Sigmoid colon (tissue), 7 donors: ENCODE measurements around the gene STX12. TPM values are rescaled to one million over a fixed set of nuclear protein-coding genes. Genes with fewer than 3 reads are reported as not detected.
A peak's percentile ranks its signal among the peaks of the same experiment; 100 is the strongest.

ENCODE experiments used
- DNase-seq: peaks from one replicate; pipeline ENCODE4 v3.0.0-alpha.2; 2019
- H3K27ac ChIP-seq, 4 donors: fragments of 200-600 bp; sonication (generic); one replicate each; pipeline ENCODE4 v1.5.1; 2016 to 2019; ENCODE audit warnings: mild to moderate bottlenecking in 1 of 4
- H3K27me3 ChIP-seq, 3 donors: fragments of 200-600 bp; sonication (generic); one replicate each; pipeline ENCODE4 v1.5.1; 2019; ENCODE audit warnings: mild to moderate bottlenecking in 1 of 3
- H3K36me3 ChIP-seq, 4 donors: fragments of 200-600 bp; sonication (generic); one replicate each; pipeline ENCODE4 v1.5.1; 2016 to 2019
- H3K4me1 ChIP-seq, 4 donors: fragments of 200-600 bp; sonication (generic); one replicate each; pipeline ENCODE4 v1.5.1; 2017 to 2019
- H3K4me3 ChIP-seq, 4 donors: fragments of 200-600 bp; sonication (generic); one replicate each; pipeline ENCODE4 v1.5.1; 2017 to 2019; ENCODE audit warnings: mild to moderate bottlenecking in 2 of 4, moderate library complexity in 1 of 4
- H3K9me3 ChIP-seq, 4 donors: fragments of 200-600 bp in 3 of 4; sonication (generic) in 3 of 4; one replicate each; pipeline versions ENCODE4 v1.5.1 to v1.6.1; 2013 to 2019
- CTCF ChIP-seq, 4 experiments: fragments of 450-650 bp in 3 of 4; fragments of 200-600 bp in 1 of 4; IDR thresholded peaks; one replicate each; pipeline ENCODE4 v1.5.1; 2016 to 2019; ENCODE audit warnings: antibody characterized with exemption in 4 of 4, mild to moderate bottlenecking in 3 of 4, moderate library complexity in 2 of 4
- EP300 ChIP-seq, 4 donors: sonication (generic); formaldehyde crosslinking; IDR thresholded peaks; one replicate each; pipeline ENCODE4 v1.6.1; 2017; ENCODE audit warnings: antibody characterized with exemption in 4 of 4
- POLR2A ChIP-seq, 2 donors: fragments of 450-650 bp; IDR thresholded peaks; one replicate each; pipeline ENCODE4 v1.6.1; 2016; ENCODE audit warnings: antibody characterized with exemption in 2 of 2, mild to moderate bottlenecking in 2 of 2, moderate library complexity in 2 of 2
- POLR2AphosphoS5 ChIP-seq, 4 donors: sonication (generic); formaldehyde crosslinking; IDR thresholded peaks; one replicate each; pipeline ENCODE4 v1.6.1; 2017; ENCODE audit warnings: antibody characterized with exemption in 4 of 4
- WGBS, 2 donors: extraction: QIAGEN DNeasy Blood & Tissue Kit; methylation state at CpG; one replicate each; pipeline ENCODE4 v1.1.7; 2013; 5-methylcytosine and 5-hydroxymethylcytosine counted together
- intact Hi-C: fragments of 100-400 bp; cut with DNase I; formaldehyde crosslinking; loops from one replicate; pipeline ENCODE4 v1.15.1; 2023
- polyA plus RNA-seq, 3 donors: library from polyadenylated mRNA; stranded (reverse); fragments of 200-250 nt; gene quantifications; one replicate each; pipeline ENCODE4 v1.2.3, GENCODE V29; 2013
- total RNA-seq, 4 donors: library from RNA; depleted of rRNA; stranded (reverse); fragments of >200 nt; gene quantifications; one replicate each; pipeline ENCODE4 v1.1.0, GENCODE V29; 2016
- donor health status: healthy with polysubstance abuse.
- donor health status: Bipolar disorder and iron deficiency.
- donor health status: healthy.

The STX12 gene
- total and polyA plus RNA-seq, 7 donors = 38.5 to 78.6 (median 54.2) TPM

DNA sequence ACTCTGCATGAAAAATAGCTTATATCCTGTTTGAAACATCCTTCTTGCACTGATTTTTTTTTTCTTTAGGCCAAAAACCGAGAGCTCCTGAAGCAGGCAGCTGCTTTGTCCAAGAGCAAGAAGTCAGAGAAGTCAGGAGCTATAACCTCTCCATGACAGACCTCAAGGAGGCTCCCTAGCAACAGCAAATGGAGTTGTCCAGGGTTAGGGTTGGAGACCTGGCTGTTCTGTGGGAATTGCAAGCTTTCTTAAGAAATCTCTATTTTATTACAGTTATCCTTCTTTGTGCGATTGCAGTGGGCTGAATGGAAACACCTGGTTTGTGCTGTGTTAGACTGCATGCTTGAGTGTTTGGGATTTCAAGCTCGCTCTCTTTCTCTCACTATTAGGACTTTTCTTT, 12.6 kb upstream of the STX12 start:
- DNase-seq = no peak
- peaks cover 0 to 70% (median 26%) of the 10 kb centered on the region in 4 donors for H3K36me3 ChIP-seq

DNA sequence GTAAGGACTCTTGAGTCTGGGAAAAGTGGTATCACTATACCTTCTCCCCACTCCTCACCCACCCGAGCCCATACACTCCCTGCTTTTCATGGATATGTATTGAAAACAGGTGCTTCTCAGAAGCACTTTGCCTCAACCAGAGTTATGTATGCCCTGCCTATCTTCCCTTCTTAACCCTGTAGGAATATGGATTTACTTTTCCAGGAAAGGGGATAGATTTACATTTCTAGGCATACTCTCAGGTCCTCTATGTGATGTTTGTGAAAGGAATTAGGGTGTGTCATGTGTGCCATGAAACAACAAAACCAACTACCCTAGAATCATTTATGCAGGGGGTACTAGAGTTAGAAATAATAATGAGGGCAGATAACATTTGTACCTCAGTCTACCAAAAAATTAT, 11.0 kb upstream of the STX12 start:
- no peak for DNase-seq
- no peak for TF ChIP-seq EP300 (IDR thresholded peaks at IDR 0.05)
- no peak for TF ChIP-seq CTCF (IDR thresholded peaks at IDR 0.05)
- Histone ChIP-seq H3K4me3 (no peak overlapping the region), H3K36me3 (peaks cover 0 to 54% (median 12%) of the 10 kb centered on the region in 4 donors), H3K27me3 (no peaks in the 10 kb centered on the region), H3K27ac (no peak overlapping the region), H3K4me1 (no peaks in the 10 kb centered on the region), H3K9me3 (no peaks in the 10 kb centered on the region)
- 95 to 97% methylated on average over 1 of the region's 1 CpG for WGBS, 2 donors
- intact Hi-C loops = no loop called here

More for the DNA sequence above, 12.6 kb upstream of the STX12 start:
- H3K4me1 ChIP-seq = peaks cover 0 to 6% (median 0%) of the 10 kb centered on the region in 4 donors
- H3K27me3 ChIP-seq = no peaks in the 10 kb centered on the region
- no peaks in the 10 kb centered on the region for H3K9me3 ChIP-seq
- H3K27ac ChIP-seq = peak overlapping the region in 1 of 4 donors; percentile 4
- 84 to 85% methylated on average over 3 of the region's 3 CpGs for WGBS, 2 donors
- intact Hi-C loops = no loop called here
- H3K4me3 ChIP-seq = no peak overlapping the region
- TF ChIP-seq POLR2AphosphoS5 (IDR thresholded peaks at IDR 0.05) (no peak), CTCF (IDR thresholded peaks at IDR 0.05) (no peak), EP300 (IDR thresholded peaks at IDR 0.05) (no peak)

GRCh38 chr1:27763358-27763757, 9.7 kb upstream of the STX12 start:
- no peak for DNase-seq
- no peak overlapping the region for H3K27ac ChIP-seq
- peaks cover 0 to 41% (median 12%) of the 10 kb centered on the region in 4 donors for H3K36me3 ChIP-seq
- H3K27me3 ChIP-seq = no peaks in the 10 kb centered on the region
- H3K9me3 ChIP-seq = no peaks in the 10 kb centered on the region
- no peaks in the 10 kb centered on the region for H3K4me1 ChIP-seq
- H3K4me3 ChIP-seq = no peak overlapping the region
- TF ChIP-seq CTCF (IDR thresholded peaks at IDR 0.05) (no peak), POLR2AphosphoS5 (IDR thresholded peaks at IDR 0.05) (no peak), POLR2A (IDR thresholded peaks at IDR 0.05) (no peak), EP300 (IDR thresholded peaks at IDR 0.05) (no peak)
- intact Hi-C loops = no loop called here
- 84 to 91% methylated on average over 4 of the region's 4 CpGs for WGBS, 2 donors

- 66 to 81% methylated on average over 2 of the region's 2 CpGs for WGBS, 2 donors
Measured at GRCh38 chr1:27770293-27770830, 2.7 kb upstream of the STX12 start.

More at GRCh38 chr1:27770293-27770830, 2.7 kb upstream of the STX12 start:
- H3K27me3 ChIP-seq = no peaks in the 10 kb centered on the region
- DNase-seq = no peak
- H3K4me1 ChIP-seq = peaks cover 0 to 20% (median 16%) of the 10 kb centered on the region in 4 donors
- TF ChIP-seq CTCF (IDR thresholded peaks at IDR 0.05) (no peak), POLR2AphosphoS5 (IDR thresholded peaks at IDR 0.05) (no peak), EP300 (IDR thresholded peaks at IDR 0.05) (no peak), POLR2A (IDR thresholded peaks at IDR 0.05) (no peak)
- no peak overlapping the region for H3K4me3 ChIP-seq
- H3K36me3 ChIP-seq = peaks cover 0 to under 1% (median 0%) of the 10 kb centered on the region in 4 donors
- H3K27ac ChIP-seq = no peak overlapping the region
- intact Hi-C loops = loop anchor here (5.0 kb wide), 1 partner anchor 98 kb away; the partner anchor contains the start of gene IFI6
- no peaks in the 10 kb centered on the region for H3K9me3 ChIP-seq
